ENCODE measurements around the gene COL6A6. TPM values are rescaled to one million over a fixed set of nuclear protein-coding genes. Genes with fewer than 3 reads are reported as not detected.

The COL6A6 gene
- total RNA-seq, 1 experiment from 2014 or later: 0.11 TPM

DNA sequence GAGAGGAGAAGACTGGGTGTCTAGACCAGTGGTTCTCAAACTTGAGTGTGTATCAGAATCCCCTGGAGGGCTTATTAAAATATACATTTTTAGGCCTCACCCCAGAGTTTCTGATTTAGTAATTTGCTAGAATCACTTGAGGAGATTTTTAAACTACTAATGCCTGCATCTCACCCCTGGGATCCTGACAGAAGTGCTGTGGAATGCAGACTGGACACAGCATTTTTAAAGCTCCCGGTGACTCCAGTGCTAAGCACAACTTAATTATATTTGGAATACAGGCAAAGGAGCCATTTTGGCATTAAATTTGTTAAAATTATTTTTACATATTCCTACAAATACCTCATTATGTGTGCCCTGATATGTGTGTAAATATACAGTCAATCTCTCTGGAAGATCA lies 26.7 kb upstream of the COL6A6 start:
- H4K20me1 ChIP-seq (ENCODE audit: control insufficient read depth, insufficient read depth, insufficient read length): no peaks in the 10 kb centered on the region
- H2BK20ac ChIP-seq (ENCODE audit: low read depth, low read length, poor library complexity, severe bottlenecking): no peak overlapping the region
- Mint-ChIP-seq H3K27me3 (ENCODE audit: low read depth) (no peaks in the 10 kb centered on the region; the same call in 1 of the 2 replicates), H3K4me1 (peaks cover 2 to 4% of the 10 kb centered on the region in 2 experiments; a peak in 2 of 4 replicates), H3K4me3 (no peak overlapping the region), H3K27ac (no peak overlapping the region), H3K36me3 (ENCODE audit: insufficient read depth in 1 of 3, low read depth in 3 of 3) (no peaks in the 10 kb centered on the region), H3K9me3 (no peaks in the 10 kb centered on the region)
- no peak overlapping the region for H3K56ac ChIP-seq (ENCODE audit: insufficient read length, low read depth, low read length)
- no peak for DNase-seq
- no peak overlapping the region for H3K27ac ChIP-seq (ENCODE audit: insufficient read length, low read depth, low read length)
- H2AK5ac ChIP-seq (ENCODE audit: insufficient read length, low read length): no peak overlapping the region
- H3K27me3 ChIP-seq (ENCODE audit: insufficient read depth, low read length): no peaks in the 10 kb centered on the region
- no peaks in the 10 kb centered on the region for H3K79me2 ChIP-seq (ENCODE audit: insufficient read depth, low read length)
- no peaks in the 10 kb centered on the region for H3K9me3 ChIP-seq (ENCODE audit: control insufficient read depth, low read depth, low read length)
- H3K9ac ChIP-seq (ENCODE audit: extremely low read depth, insufficient read length, low read length): no peak overlapping the region
- no peak overlapping the region for H3K4me2 ChIP-seq (ENCODE audit: insufficient read depth, insufficient read length, low read length)
- H3K4ac ChIP-seq (ENCODE audit: low read depth, low read length): no peak overlapping the region
- H3T11ph ChIP-seq (ENCODE audit: low read length): no peak overlapping the region
- H3K23ac ChIP-seq (ENCODE audit: insufficient read length, low read depth, low read length): no peak overlapping the region
- no peak overlapping the region for H2BK5ac ChIP-seq (ENCODE audit: insufficient read length, low read length)
- no peak overlapping the region for H2BK120ac ChIP-seq (ENCODE audit: low read depth, low read length, poor library complexity, severe bottlenecking)
- H2AFZ ChIP-seq (ENCODE audit: low read length): no peak overlapping the region
- no peak overlapping the region for H2BK12ac ChIP-seq (ENCODE audit: insufficient read length, low read depth, low read length)
- no peak overlapping the region for H3K14ac ChIP-seq (ENCODE audit: insufficient read depth, low read length)
- H3K4me1 ChIP-seq (ENCODE audit: insufficient read depth, low read length): no peaks in the 10 kb centered on the region
- H4K8ac ChIP-seq (replicated peaks; ENCODE audit: insufficient read length, low read depth, low read length): no peak overlapping the region
- H3K79me1 ChIP-seq (ENCODE audit: insufficient read depth, low read depth, low read length, poor library complexity, severe bottlenecking): no peaks in the 10 kb centered on the region
- WGBS (ENCODE audit: extremely low coverage, insufficient read length, low lambda C conversion rate): no CpG with 5 or more reads among the region's 1 CpG
- H2BK15ac ChIP-seq (ENCODE audit: low read depth, low read length): no peak overlapping the region
- no peak overlapping the region for H4K5ac ChIP-seq (ENCODE audit: insufficient read length, low read depth, low read length)
- H3K18ac ChIP-seq (ENCODE audit: insufficient read length, low read depth, low read length): no peak overlapping the region
- TF ChIP-seq, protein P1, sequence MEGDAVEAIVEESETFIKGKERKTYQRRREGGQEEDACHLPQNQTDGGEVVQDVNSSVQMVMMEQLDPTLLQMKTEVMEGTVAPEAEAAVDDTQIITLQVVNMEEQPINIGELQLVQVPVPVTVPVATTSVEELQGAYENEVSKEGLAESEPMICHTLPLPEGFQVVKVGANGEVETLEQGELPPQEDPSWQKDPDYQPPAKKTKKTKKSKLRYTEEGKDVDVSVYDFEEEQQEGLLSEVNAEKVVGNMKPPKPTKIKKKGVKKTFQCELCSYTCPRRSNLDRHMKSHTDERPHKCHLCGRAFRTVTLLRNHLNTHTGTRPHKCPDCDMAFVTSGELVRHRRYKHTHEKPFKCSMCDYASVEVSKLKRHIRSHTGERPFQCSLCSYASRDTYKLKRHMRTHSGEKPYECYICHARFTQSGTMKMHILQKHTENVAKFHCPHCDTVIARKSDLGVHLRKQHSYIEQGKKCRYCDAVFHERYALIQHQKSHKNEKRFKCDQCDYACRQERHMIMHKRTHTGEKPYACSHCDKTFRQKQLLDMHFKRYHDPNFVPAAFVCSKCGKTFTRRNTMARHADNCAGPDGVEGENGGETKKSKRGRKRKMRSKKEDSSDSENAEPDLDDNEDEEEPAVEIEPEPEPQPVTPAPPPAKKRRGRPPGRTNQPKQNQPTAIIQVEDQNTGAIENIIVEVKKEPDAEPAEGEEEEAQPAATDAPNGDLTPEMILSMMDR (conservative IDR thresholded peaks at IDR 0.05): no peak
- no peak overlapping the region for H4K91ac ChIP-seq (ENCODE audit: insufficient read length, low read depth, low read length)
- no peaks in the 10 kb centered on the region for H3K23me2 ChIP-seq (ENCODE audit: insufficient read length, low read depth, low read length, poor library complexity, severe bottlenecking)
